HUDEP-2 (cell line): ENCODE results near the gene MRTO4.
A peak's percentile ranks its signal among the peaks of the same experiment; 100 is the strongest.
"Not testable (repeated sequence)": the region's sequence is repeated elsewhere in the genome, so short reads cannot be mapped to it uniquely, and the experiment has no call there.

Experiments used
- DNase-seq, 76 experiments: peaks; one replicate each; lab custom pipeline; 2025; ENCODE audit not compliant: unreplicated experiment in 76 of 76; lab: John Stamatoyannopoulos, UW

MRTO4 gene

GRCh38 chr1:19269427-19270342 lies 18.1 kb downstream of the MRTO4 start:
- not testable (repeated sequence) for DNase-seq

- DNase-seq = not testable (repeated sequence)
Measured at GRCh38 chr1:19270343-19270730, 18.7 kb downstream of the MRTO4 start.

- no peak for DNase-seq
Measured at GRCh38 chr1:19272064-19272463, 20.5 kb downstream of the MRTO4 start.

- DNase-seq = no peak
Measured at GRCh38 chr1:19273106-19273843, 21.7 kb downstream of the MRTO4 start.

GRCh38 chr1:19273844-19274531 lies 22.4 kb downstream of the MRTO4 start:
- peak in 10 of 76 experiments; percentile 1 to 31 (median 16) for DNase-seq

GRCh38 chr1:19274636-19275035 lies 23.0 kb downstream of the MRTO4 start:
- DNase-seq = peak in 29 of 76 experiments; percentile 5 to 42 (median 19)

- DNase-seq = no peak
Measured at GRCh38 chr1:19283891-19284290, 32.3 kb downstream of the MRTO4 start.

GRCh38 chr1:19284881-19285280 lies 33.3 kb downstream of the MRTO4 start:
- no peak for DNase-seq

GRCh38 chr1:19285366-19285765 lies 33.8 kb downstream of the MRTO4 start:
- not testable (repeated sequence) for DNase-seq

- DNase-seq = not testable (repeated sequence)
Measured at GRCh38 chr1:19285807-19286206, 34.2 kb downstream of the MRTO4 start.

GRCh38 chr1:19287436-19288185 lies 36.0 kb downstream of the MRTO4 start:
- DNase-seq = no peak

- DNase-seq = peak in 57 of 76 experiments; percentile 7 to 70 (median 43)
Measured at GRCh38 chr1:19288324-19289241, 37.0 kb downstream of the MRTO4 start, which contains the start of gene AKR7A3. Gene AKR7A3 (minus strand): TSS chr1:19288770. CDS start chr1:19288709, 61 bp downstream.

- peak in 12 of 76 experiments; percentile 3 to 34 (median 12) for DNase-seq
Measured at GRCh38 chr1:19289244-19289643, 37.6 kb downstream of the MRTO4 start.

GRCh38 chr1:19294638-19295037 lies 43.0 kb downstream of the MRTO4 start:
- DNase-seq = no peak

GRCh38 chr1:19300211-19300610 lies 48.6 kb downstream of the MRTO4 start:
- DNase-seq = no peak

GRCh38 chr1:19304081-19304480 lies 52.5 kb downstream of the MRTO4 start:
- DNase-seq = not testable (repeated sequence)

GRCh38 chr1:19305880-19306279 lies 54.3 kb downstream of the MRTO4 start:
- no peak for DNase-seq

GRCh38 chr1:19306941-19307340 lies 55.3 kb downstream of the MRTO4 start:
- DNase-seq = no peak
